Stimulated activated CD8-positive, alpha-beta memory T cell treated with anti-CD3 and anti-CD28 coated beads, Interleukin-4, amount 100 ng/mL, for 24 hours (primary cell): ENCODE results near the gene RUBCN.
"Not testable (repeated sequence)": the region's sequence is repeated elsewhere in the genome, so short reads cannot be mapped to it uniquely, and the experiment has no call there.

ENCODE experiments used
- DNase-seq: peaks from one replicate; pipeline ENCODE4 v3.0.0-alpha.2; 2020; ENCODE audit warnings: low read depth

Gene RUBCN

DNA sequence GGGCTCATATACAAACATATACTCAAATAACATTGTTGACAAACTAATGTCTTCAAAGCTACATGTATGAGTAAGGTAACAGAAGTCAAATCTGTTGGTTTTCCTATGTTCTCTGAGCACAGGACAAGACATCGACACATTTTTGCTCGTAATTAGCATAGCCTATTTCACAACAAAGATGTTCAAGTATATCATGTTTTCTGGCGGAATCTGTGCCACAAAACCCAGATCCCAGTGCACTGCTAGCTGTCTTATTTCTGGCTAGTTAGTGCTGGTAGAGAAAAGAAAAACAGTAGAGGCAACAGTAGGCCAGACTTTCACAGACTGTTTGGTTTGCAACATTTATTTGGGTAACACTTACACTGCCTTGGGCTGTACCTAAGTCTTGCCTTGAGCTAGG lies 51.2 kb downstream of the RUBCN start:
- no peak for DNase-seq

GRCh38 chr3:197683191-197683590 lies 53.5 kb downstream of the RUBCN start:
- no peak for DNase-seq

DNA sequence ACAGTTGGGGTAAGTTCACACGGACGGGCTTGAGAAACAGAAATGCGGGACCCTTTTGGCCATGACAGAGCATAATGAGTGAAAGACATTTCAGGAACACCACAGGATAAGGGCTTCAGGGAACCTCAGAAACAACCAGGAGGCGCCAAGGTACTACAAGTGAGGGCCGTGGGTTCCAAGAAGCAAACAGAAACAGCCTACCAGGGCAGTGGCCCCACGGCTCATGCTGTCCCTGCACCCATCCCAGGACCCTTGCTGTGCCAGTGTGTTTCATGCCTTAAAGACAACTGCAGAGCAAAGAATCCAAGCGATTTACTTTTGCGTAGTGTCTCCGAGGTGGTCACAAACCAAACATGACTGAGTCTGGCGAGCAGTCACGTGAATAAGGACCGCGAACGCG lies 54.0 kb downstream of the RUBCN start:
- DNase-seq = no peak

DNA sequence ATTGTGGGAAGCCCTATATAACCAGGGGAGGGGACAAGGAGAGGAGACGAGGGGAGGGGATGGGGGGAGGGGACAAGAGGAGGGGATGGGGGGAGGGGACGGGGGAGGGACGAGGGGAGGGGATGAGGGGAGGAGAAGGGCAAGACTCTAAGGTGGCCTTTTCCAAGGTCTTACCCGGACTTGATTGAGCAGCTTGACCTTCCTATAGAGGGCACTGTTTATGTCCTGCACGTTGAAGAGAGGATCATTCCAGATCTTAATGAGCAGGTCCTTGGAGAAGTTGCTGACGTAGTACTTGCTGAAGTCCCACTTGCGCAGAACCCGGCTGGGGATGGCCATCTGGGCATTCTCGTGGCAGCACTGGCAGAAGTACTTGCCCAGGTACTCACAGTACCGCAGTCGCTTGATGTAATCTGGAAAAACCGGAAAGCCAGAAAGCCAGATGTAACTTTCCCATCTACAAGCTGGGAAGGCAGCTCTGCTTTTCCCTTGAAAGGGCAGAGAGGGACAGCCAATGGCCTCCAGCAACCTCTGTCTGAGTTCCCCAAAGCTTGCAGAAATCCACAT lies 55.7 kb downstream of the RUBCN start:
- no peak for DNase-seq

- DNase-seq = no peak
Measured at GRCh38 chr3:197675951-197676350, 60.8 kb downstream of the RUBCN start.

GRCh38 chr3:197675563-197675860 lies 61.2 kb downstream of the RUBCN start:
- DNase-seq = no peak

GRCh38 chr3:197674741-197675562 lies 61.8 kb downstream of the RUBCN start:
- DNase-seq = no peak

- no peak for DNase-seq
Measured at GRCh38 chr3:197673170-197673569, 63.5 kb downstream of the RUBCN start.

- DNase-seq = no peak
Measured at GRCh38 chr3:197670361-197670760, 66.3 kb downstream of the RUBCN start.

- no peak for DNase-seq
Measured at GRCh38 chr3:197667968-197668367, 68.7 kb downstream of the RUBCN start.

GRCh38 chr3:197667293-197667692 lies 69.4 kb downstream of the RUBCN start:
- DNase-seq = not testable (repeated sequence)

DNA sequence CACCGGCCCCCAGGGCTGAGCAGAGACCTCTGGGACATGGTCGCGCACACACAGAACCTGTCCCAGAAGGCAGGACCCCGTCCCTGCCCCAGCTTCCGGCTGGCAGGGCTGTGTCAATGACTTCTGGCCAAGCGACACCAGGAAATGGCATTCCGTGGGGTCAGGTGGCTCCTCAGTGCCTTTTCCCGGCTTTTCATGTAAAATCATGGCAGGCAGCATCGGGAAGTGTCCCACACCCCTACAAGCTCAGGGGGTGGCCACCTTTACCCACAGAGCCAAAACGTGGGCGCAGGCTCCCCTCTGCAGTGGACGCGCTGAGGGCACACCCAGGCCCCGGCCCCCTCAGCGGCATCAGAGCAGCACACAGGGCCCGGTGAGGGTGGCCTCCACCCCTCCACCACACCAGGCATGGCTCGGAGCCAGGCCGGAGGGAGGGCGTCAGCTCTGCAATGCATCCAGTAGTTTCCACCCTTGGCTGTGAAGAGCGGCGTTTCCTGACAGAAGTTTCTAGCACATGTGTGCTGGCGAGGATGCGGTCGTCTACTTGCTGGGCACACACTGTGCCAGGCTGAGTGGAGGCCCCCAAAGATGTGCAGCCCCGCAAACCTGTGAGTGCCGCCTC lies 70.4 kb downstream of the RUBCN start:
- DNase-seq = not testable (repeated sequence)

- not testable (repeated sequence) for DNase-seq
Measured at GRCh38 chr3:197665549-197665948, 71.2 kb downstream of the RUBCN start.

DNA sequence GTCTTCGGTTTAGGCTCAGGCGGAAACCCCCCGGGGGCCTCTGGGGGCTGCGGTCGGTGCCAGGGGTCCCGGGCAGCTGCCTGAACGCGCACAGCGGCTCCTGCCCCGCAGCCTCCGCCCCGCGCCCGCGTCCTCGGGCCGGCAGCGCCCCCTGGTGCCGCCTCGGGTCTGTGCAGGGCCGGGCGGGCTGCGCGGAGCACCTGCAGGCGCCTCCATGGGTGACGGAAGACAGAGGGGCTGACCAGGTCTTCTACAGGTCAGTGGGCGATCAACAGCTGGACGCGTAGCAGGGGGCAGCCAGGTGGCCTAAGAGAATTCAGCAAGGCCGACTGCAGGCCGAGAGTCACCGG lies 71.6 kb downstream of the RUBCN start:
- not testable (repeated sequence) for DNase-seq

DNA sequence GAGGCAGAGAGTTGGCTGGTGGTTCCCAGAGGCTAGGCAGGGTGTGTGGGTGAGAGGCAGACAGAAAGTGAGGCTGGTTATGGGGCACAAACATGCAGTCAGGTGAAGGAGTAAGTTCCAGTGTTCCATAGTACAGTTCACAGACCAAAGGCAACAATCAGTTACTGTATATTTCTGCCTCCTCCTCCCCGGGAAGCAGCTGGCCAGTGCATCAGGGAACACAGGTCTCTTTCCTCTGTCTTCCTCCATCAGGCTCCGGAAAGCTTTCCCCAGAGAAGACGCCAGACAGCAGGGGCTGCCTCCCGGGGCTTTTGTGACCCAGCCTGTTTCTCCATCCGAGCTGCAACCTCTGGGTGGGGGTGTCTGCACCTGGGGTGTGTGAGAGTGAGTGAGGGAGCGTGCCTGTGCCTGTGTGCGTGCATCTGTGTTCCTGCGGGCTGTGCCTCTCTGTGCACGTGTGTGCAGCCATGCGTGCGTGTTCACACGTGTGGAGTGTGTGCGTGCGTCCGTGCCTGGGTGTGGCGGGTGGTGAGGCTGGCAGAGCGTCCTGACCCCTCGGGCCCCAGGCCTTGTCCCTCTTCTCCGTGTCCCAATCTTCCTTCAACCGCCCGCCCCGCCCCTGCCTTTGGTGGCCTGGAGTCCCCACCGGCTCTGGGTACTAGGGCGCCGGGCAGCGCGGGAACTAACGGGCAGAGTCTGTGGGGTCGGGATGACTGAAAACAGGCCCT lies 72.1 kb downstream of the RUBCN start:
- peak; percentile 6 for DNase-seq

GRCh38 chr3:197663367-197664140 lies 73.2 kb downstream of the RUBCN start:
- not testable (repeated sequence) for DNase-seq

DNA sequence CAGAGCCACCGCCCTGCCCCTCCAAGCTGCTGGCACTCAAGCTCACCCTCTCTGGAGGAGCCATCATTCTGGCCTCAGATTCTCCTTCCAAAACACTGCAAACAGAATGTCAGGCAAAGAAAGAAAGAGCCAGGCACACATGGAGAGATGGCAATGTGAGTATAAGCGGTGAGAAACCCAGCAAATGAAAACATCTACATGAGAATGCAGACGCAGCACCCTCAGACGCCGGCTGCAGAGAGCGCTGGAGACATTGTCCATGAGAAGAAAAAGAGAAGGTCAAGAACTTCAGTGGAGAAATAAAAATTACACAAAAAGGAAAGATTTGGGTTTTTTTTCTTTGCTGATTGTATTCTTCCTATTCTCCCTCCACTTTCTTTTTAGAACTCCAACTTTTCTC lies 74.4 kb downstream of the RUBCN start:
- DNase-seq = not testable (repeated sequence)

DNA sequence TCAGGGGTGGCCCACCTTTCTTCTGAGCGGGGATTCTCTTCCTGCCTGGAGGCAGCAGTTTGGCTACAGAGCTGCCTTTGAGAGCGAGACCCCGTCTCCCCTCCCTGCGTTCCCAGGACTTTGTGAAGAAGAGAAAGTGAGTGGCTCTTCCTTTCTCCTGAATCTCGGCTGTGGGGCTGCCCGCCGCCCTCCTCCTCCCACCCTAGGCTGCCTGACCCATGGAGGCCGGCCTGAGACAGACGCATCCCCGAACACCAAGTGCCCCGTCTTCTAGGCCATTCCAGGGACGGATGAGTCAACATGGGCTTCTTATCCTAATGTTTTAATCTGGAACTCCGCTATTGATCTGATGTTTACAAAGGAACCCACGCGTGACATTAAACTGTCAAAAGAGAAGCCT lies 74.8 kb downstream of the RUBCN start:
- DNase-seq = not testable (repeated sequence)

DNA sequence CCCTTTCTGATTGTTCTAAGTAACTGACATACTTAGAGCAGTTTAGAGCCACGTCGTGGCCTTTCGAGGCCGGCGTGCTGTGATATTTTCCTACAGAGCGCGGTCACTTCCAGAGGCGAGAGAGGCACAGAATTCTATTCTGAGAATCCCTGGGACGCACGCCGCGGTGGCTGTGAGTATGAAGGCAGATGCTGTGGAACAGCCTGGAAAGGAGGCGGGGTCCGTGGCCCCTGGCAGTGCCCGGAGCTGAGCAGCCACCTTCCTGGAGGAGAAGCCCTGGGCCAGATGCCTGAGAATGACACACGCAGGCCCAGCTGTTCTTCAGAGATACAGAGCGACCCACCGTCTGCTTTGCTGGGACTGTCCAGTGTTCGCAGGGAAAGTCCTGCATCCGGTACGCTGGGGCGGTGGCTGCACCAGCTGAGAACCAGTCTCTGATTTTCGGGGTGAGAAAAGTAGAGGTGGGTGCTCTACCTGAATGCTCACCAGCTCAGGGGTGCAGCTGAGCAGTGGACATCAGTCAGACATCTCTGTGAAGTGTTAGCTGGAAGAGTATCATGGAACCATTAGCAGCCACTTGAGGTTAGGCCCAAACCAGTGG lies 75.4 kb downstream of the RUBCN start:
- DNase-seq = not testable (repeated sequence)

DNA sequence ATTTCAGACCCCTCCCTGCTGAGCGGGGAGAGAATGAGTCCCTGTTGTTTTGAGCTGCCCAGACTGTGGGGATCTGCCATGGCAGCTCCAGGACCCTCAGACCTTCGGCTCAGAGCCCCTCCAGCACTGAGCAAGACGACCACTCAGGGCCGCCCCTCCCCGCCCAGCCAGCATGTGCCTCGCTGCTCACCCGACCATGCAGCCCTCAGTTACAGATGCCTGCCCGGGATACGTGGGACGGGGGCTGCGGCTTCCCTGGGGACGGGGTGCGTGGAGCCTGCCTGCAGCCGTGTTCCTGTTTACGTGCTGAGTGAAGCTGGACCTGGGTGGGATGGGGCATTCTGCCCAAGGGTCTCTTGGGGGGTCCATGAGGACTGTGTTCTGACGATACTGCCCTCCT lies 77.0 kb downstream of the RUBCN start:
- DNase-seq = not testable (repeated sequence)

- not testable (repeated sequence) for DNase-seq
Measured at GRCh38 chr3:197659144-197659543, 77.6 kb downstream of the RUBCN start.

DNA sequence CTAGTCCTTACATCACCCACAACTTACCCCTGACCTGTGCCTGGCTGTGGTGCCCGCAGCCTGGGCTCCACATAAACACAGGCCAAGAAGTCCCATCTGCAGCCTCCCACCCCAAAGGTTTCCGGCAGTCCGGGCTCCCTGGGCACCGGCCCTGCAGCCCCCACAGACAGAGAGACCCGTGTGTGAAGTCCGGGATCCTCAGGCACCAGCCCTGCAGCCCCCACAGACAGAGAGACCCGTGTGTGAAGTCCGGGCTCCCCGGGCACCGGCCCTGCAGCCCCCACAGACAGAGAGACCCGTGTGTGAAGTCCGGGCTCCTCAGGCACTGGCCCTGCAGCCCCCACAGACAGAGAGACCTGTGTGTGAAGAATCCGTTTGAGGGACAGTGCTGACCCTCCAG lies 78.0 kb downstream of the RUBCN start:
- DNase-seq = not testable (repeated sequence)
